ENCODE measurements around the gene AFDN. TPM values are rescaled to one million over a fixed set of nuclear protein-coding genes. Genes with fewer than 3 reads are reported as not detected.

Gene AFDN
- total RNA-seq, 2 donors from 2014 or later = 13.5 to 15.4 TPM

GRCh38 chr6:167937301-167937700 is 110.6 kb downstream of the AFDN start:
- Mint-ChIP-seq H3K36me3 (no peaks in the 10 kb centered on the region), H3K27ac (no peak overlapping the region), H3K9me3 (no peaks in the 10 kb centered on the region)
- DNase-seq (ENCODE audit: low spot score in 2 of 2) = no peak
- ATAC-seq = no peak

- Mint-ChIP-seq H3K27ac (no peak overlapping the region), H3K36me3 (no peaks in the 10 kb centered on the region), H3K9me3 (no peaks in the 10 kb centered on the region)
- DNase-seq (ENCODE audit: low spot score in 2 of 2) (no peak), ATAC-seq (no peak)
Measured at GRCh38 chr6:167937948-167938911, 111.5 kb downstream of the AFDN start.

- no peaks in the 10 kb centered on the region for H3K36me3 Mint-ChIP-seq
- DNase-seq (ENCODE audit: low spot score in 2 of 2) (no peak), ATAC-seq (no peak)
- no peaks in the 10 kb centered on the region for H3K9me3 Mint-ChIP-seq
- H3K27ac Mint-ChIP-seq = no peak overlapping the region
Measured at GRCh38 chr6:167941822-167942221, 115.1 kb downstream of the AFDN start.

GRCh38 chr6:167944130-167944529 is 117.4 kb downstream of the AFDN start:
- Mint-ChIP-seq H3K27ac (no peak overlapping the region), H3K9me3 (no peaks in the 10 kb centered on the region), H3K36me3 (no peaks in the 10 kb centered on the region)
- no peak for DNase-seq (ENCODE audit: low spot score in 2 of 2)
- no peak for ATAC-seq

- Mint-ChIP-seq H3K27ac (no peak overlapping the region), H3K36me3 (no peaks in the 10 kb centered on the region), H3K9me3 (no peaks in the 10 kb centered on the region)
- DNase-seq (ENCODE audit: low spot score in 2 of 2) (no peak), ATAC-seq (no peak)
Measured at GRCh38 chr6:167946007-167946406, 119.3 kb downstream of the AFDN start.

- DNase-seq (ENCODE audit: low spot score in 2 of 2) (no peak), ATAC-seq (no peak)
- Mint-ChIP-seq H3K9me3 (no peaks in the 10 kb centered on the region), H3K27ac (no peak overlapping the region), H3K36me3 (peaks cover 0 to 5% of the 10 kb centered on the region in 2 donors)
Measured at GRCh38 chr6:167946604-167947003, 119.9 kb downstream of the AFDN start.

GRCh38 chr6:167947716-167948115 is 121.0 kb downstream of the AFDN start:
- Mint-ChIP-seq H3K9me3 (no peaks in the 10 kb centered on the region), H3K27ac (no peak overlapping the region), H3K36me3 (peaks cover 0 to 8% of the 10 kb centered on the region in 2 donors)
- ATAC-seq (no peak), DNase-seq (ENCODE audit: low spot score in 2 of 2) (no peak)

GRCh38 chr6:167948716-167949115 is 122.0 kb downstream of the AFDN start:
- Mint-ChIP-seq H3K36me3 (peaks cover 0 to 8% of the 10 kb centered on the region in 2 donors), H3K27ac (peak overlapping the region in 1 of 2 donors; percentile 3)

GRCh38 chr6:167949121-167949684 is 122.5 kb downstream of the AFDN start:
- ATAC-seq = no peak
- Mint-ChIP-seq H3K27ac (peak overlapping the region in 1 of 2 donors; percentile 3), H3K9me3 (no peaks in the 10 kb centered on the region), H3K36me3 (peaks cover 0 to 8% of the 10 kb centered on the region in 2 donors)
- DNase-seq (ENCODE audit: low spot score in 2 of 2) = no peak

More at GRCh38 chr6:167948716-167949115, 122.0 kb downstream of the AFDN start:
- ATAC-seq (no peak), DNase-seq (ENCODE audit: low spot score in 2 of 2) (no peak)
- no peaks in the 10 kb centered on the region for H3K9me3 Mint-ChIP-seq

GRCh38 chr6:167951781-167952511 is 125.2 kb downstream of the AFDN start:
- no peak for ATAC-seq
- DNase-seq (ENCODE audit: low spot score in 2 of 2) = no peak
- no peaks in the 10 kb centered on the region for H3K9me3 Mint-ChIP-seq
- H3K36me3 Mint-ChIP-seq = peaks cover 0 to 8% of the 10 kb centered on the region in 2 donors
- H3K27ac Mint-ChIP-seq = no peak overlapping the region

- ATAC-seq (no peak), DNase-seq (ENCODE audit: low spot score in 2 of 2) (no peak)
- peaks cover 0 to 8% of the 10 kb centered on the region in 2 donors for H3K36me3 Mint-ChIP-seq
- no peaks in the 10 kb centered on the region for H3K9me3 Mint-ChIP-seq
- no peak overlapping the region for H3K27ac Mint-ChIP-seq
Measured at GRCh38 chr6:167952512-167952859, 125.8 kb downstream of the AFDN start.

GRCh38 chr6:167953551-167953950 is 126.8 kb downstream of the AFDN start:
- DNase-seq (ENCODE audit: low spot score in 2 of 2) (no peak), ATAC-seq (no peak)
- Mint-ChIP-seq H3K36me3 (peaks cover 0 to 8% of the 10 kb centered on the region in 2 donors), H3K27ac (no peak overlapping the region), H3K9me3 (no peaks in the 10 kb centered on the region)

- H3K36me3 Mint-ChIP-seq = peaks cover 0 to 8% of the 10 kb centered on the region in 2 donors
- H3K9me3 Mint-ChIP-seq = no peaks in the 10 kb centered on the region
- no peak for ATAC-seq
- no peak overlapping the region for H3K27ac Mint-ChIP-seq
- no peak for DNase-seq (ENCODE audit: low spot score in 2 of 2)
Measured at GRCh38 chr6:167954151-167954550, 127.4 kb downstream of the AFDN start.

- no peak for ATAC-seq
- Mint-ChIP-seq H3K27ac (no peak overlapping the region), H3K9me3 (no peaks in the 10 kb centered on the region), H3K36me3 (peaks cover 0 to 4% of the 10 kb centered on the region in 2 donors)
- DNase-seq (ENCODE audit: low spot score in 2 of 2) = no peak
Measured at GRCh38 chr6:167956491-167956890, 129.8 kb downstream of the AFDN start.

- Mint-ChIP-seq H3K36me3 (no peaks in the 10 kb centered on the region), H3K9me3 (no peaks in the 10 kb centered on the region)
- DNase-seq (ENCODE audit: low spot score in 2 of 2) = no peak
Measured at GRCh38 chr6:167956983-167957492, 130.3 kb downstream of the AFDN start.

GRCh38 chr6:167957626-167958025 is 130.9 kb downstream of the AFDN start:
- no peak for ATAC-seq
- Mint-ChIP-seq H3K36me3 (no peaks in the 10 kb centered on the region), H3K9me3 (no peaks in the 10 kb centered on the region), H3K27ac (no peak overlapping the region)
- DNase-seq (ENCODE audit: low spot score in 2 of 2) = no peak

More at GRCh38 chr6:167956983-167957492, 130.3 kb downstream of the AFDN start:
- no peak for ATAC-seq
- H3K27ac Mint-ChIP-seq = peak overlapping the region in 1 of 2 donors; percentile 57

- no peaks in the 10 kb centered on the region for H3K9me3 Mint-ChIP-seq
- H3K27ac Mint-ChIP-seq = no peak overlapping the region
- ATAC-seq (no peak), DNase-seq (ENCODE audit: low spot score in 2 of 2) (no peak)
- H3K36me3 Mint-ChIP-seq = no peaks in the 10 kb centered on the region
Measured at GRCh38 chr6:167960579-167960978, 133.9 kb downstream of the AFDN start.

All from activated naive CD4-positive, alpha-beta T cell treated with anti-CD3 and anti-CD28 coated beads, Interleukin-2, amount 50 U/mL, for 72 hours (primary cell).